HG03097 (cell line): ENCODE results near the gene RABL2A.
"Not testable (repeated sequence)": the region's sequence is repeated elsewhere in the genome, so short reads cannot be mapped to it uniquely, and the experiment has no call there.

ENCODE experiments used
- ATAC-seq: cut with Tn5 transposase; IDR thresholded peaks from one replicate; pipeline ENCODE4 v1.9.1; 2021; ENCODE audit not compliant: unreplicated experiment, low FRiP score

RABL2A gene

GRCh38 chr2:113676623-113677266 is 49.7 kb downstream of the RABL2A start:
- no peak for ATAC-seq

- no peak for ATAC-seq
Measured at GRCh38 chr2:113677330-113677729, 50.3 kb downstream of the RABL2A start.

GRCh38 chr2:113679457-113679856 is 52.4 kb downstream of the RABL2A start:
- ATAC-seq, result no peak

- no peak for ATAC-seq
Measured at GRCh38 chr2:113685471-113685870, 58.4 kb downstream of the RABL2A start.

GRCh38 chr2:113686537-113686936 is 59.5 kb downstream of the RABL2A start:
- ATAC-seq, result no peak

- ATAC-seq, result not testable (repeated sequence)
Measured at GRCh38 chr2:113690871-113691270, 63.8 kb downstream of the RABL2A start.
